ENCODE results near the gene TDP2. TPM values are rescaled to one million over a fixed set of nuclear protein-coding genes. Genes with fewer than 3 reads are reported as not detected.

Gene TDP2
- total RNA-seq, 6 experiments from 2014 or later: 20.4 to 33.2 (median 24.0) TPM

DNA sequence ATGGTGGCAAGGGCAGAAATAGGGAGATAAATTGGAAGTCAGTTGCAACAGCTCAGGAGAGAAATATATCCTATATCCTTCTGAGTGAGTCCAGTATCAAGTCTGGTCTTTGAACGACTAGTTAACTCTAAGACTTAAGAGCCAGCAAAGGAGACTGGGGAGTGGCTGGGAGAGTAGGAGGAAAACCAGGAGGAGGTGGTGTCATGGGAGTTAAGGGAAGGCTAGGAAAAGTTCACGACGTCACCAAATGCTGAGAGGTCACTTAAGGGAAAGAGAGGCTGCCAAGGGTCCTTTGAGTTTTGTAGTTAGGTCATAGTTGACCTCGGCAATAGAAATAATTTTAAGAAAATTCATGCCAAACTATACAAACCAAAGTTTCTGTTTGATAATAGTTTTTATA, 25.3 kb upstream of the TDP2 start:
- 37% methylated on average over 4 of the region's 4 CpGs for WGBS (ENCODE audit: insufficient coverage, low coverage, low lambda C conversion rate, missing lambda C conversion rate)

DNA sequence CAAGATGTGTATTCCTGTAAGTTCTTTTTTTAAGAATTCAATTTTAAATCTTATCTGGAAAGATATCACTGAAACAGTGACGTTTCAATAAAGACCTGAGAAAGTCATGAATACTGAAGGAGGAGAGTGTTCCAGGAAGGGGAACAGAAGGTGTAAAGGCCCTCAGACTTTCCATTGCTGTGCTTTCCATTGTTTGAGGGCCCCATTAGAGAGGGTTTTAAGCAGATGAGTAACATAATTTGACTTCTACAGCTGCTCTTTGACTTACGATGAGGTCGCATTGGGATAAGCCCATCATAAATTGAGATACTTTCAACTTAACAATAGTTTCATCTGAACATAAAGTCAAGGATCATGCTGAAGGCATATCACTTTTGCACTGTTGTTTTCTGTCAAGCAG, 24.9 kb upstream of the TDP2 start:
- no peak for DNase-seq
- Histone ChIP-seq H3K27me3 (no peaks in the 10 kb centered on the region), H3K4me3 (no peak overlapping the region), H3K9me3 (no peaks in the 10 kb centered on the region), H3K27ac (no peak overlapping the region), H3K4me1 (peaks cover 0 to 16% (median 8%) of the 10 kb centered on the region in 4 donors), H3K36me3 (peaks cover 0 to 9% (median 0%) of the 10 kb centered on the region in 4 donors)
- TF ChIP-seq, protein P1, sequence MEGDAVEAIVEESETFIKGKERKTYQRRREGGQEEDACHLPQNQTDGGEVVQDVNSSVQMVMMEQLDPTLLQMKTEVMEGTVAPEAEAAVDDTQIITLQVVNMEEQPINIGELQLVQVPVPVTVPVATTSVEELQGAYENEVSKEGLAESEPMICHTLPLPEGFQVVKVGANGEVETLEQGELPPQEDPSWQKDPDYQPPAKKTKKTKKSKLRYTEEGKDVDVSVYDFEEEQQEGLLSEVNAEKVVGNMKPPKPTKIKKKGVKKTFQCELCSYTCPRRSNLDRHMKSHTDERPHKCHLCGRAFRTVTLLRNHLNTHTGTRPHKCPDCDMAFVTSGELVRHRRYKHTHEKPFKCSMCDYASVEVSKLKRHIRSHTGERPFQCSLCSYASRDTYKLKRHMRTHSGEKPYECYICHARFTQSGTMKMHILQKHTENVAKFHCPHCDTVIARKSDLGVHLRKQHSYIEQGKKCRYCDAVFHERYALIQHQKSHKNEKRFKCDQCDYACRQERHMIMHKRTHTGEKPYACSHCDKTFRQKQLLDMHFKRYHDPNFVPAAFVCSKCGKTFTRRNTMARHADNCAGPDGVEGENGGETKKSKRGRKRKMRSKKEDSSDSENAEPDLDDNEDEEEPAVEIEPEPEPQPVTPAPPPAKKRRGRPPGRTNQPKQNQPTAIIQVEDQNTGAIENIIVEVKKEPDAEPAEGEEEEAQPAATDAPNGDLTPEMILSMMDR (IDR thresholded peaks at IDR 0.05): no peak
- no peak for TF ChIP-seq POLR2A (IDR thresholded peaks at IDR 0.05)
- whole genome bisulfite sequencing (ENCODE audit: insufficient coverage, low coverage, low lambda C conversion rate, missing lambda C conversion rate): 80% methylated on average over 3 of the region's 3 CpGs
- intact Hi-C loops (cut with DNase I): loop anchor here (5.0 to 10.0 kb wide), 2 partner anchors 107 to 109 kb away; no protein-coding TSS in a partner anchor
- no peak for ATAC-seq

More for the DNA sequence above, 25.3 kb upstream of the TDP2 start:
- TF ChIP-seq, protein P1 (IDR thresholded peaks at IDR 0.05): no peak
- TF ChIP-seq POLR2A (IDR thresholded peaks at IDR 0.05): no peak
- Histone ChIP-seq H3K9me3 (no peaks in the 10 kb centered on the region), H3K27ac (no peak overlapping the region), H3K4me1 (peaks cover 0 to 16% (median 8%) of the 10 kb centered on the region in 4 donors), H3K27me3 (no peaks in the 10 kb centered on the region), H3K36me3 (peaks cover 0 to 9% (median 0%) of the 10 kb centered on the region in 4 donors), H3K4me3 (no peak overlapping the region)
- intact Hi-C loops (cut with DNase I): loop anchor here (5.0 to 10.0 kb wide), 2 partner anchors 107 to 110 kb away; no protein-coding TSS in a partner anchor
- DNase-seq: no peak
- no peak for ATAC-seq

DNA sequence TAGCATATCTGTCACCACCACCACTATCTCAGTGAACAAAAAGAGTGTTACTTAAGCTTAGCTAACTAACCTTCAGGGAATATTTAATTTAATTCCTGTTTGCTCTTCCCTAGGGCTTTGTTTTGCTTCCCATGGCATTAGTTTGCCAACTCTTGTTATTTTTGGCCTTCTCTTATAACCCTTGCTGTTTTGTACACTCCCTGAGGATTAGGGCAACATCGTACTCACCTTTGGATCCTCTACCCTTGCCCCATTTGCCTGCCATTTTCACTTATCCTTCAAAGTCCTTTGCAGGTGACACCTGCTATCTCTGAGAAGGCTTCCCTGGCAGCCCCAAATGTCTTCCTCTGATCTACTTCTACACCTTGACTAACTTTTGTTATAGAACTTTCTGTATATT, 23.9 kb upstream of the TDP2 start:
- ATAC-seq: peak; percentile 62 to 84 (median 75)
- no peak for DNase-seq
- intact Hi-C loops (cut with DNase I): loop anchor here (5.0 to 10.0 kb wide), 2 partner anchors 106 to 108 kb away; no protein-coding TSS in a partner anchor
- H3K36me3 ChIP-seq: peaks cover 0 to 9% (median 0%) of the 10 kb centered on the region in 4 donors
- TF ChIP-seq POLR2A (IDR thresholded peaks at IDR 0.05): no peak
- TF ChIP-seq, protein P1 (IDR thresholded peaks at IDR 0.05): no peak
- H3K4me3 ChIP-seq: no peak overlapping the region
- peaks cover 0 to 16% (median 8%) of the 10 kb centered on the region in 4 donors for H3K4me1 ChIP-seq
- WGBS (ENCODE audit: insufficient coverage, low coverage, low lambda C conversion rate, missing lambda C conversion rate): 27% methylated on average over 1 of the region's 1 CpG
- no peaks in the 10 kb centered on the region for H3K27me3 ChIP-seq
- H3K9me3 ChIP-seq: no peaks in the 10 kb centered on the region
- H3K27ac ChIP-seq: no peak overlapping the region

DNA sequence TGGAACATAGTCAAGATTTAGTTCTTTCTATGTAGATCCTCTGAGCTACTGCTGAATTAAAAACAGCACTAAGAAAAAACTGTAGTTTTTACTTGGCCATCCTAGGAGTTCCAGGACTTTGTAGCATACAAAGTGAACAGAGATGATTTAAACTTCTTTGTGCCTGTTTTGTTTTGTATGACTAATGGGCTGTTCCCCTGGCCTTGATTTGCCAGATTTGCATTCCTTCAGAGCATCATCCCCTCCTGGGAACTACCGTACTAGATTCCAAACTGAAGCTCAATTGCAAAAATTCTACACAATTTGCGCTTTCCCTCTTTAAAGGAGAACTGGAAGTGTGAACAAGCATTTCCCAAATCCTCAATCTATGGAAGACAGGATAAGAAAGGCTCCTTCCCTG, 23.3 kb upstream of the TDP2 start:
- Histone ChIP-seq H3K27ac (peak overlapping the region in 1 of 3 donors; percentile 16), H3K36me3 (peaks cover 0 to 9% (median 0%) of the 10 kb centered on the region in 4 donors), H3K27me3 (no peaks in the 10 kb centered on the region), H3K4me3 (no peak overlapping the region), H3K4me1 (peaks cover 0 to 16% (median 8%) of the 10 kb centered on the region in 4 donors), H3K9me3 (no peaks in the 10 kb centered on the region)
- no peak for TF ChIP-seq POLR2A (IDR thresholded peaks at IDR 0.05)
- TF ChIP-seq, protein P1 (IDR thresholded peaks at IDR 0.05): no peak
- ATAC-seq (no peak), DNase-seq (no peak)
- whole genome bisulfite sequencing (ENCODE audit: insufficient coverage, low coverage, low lambda C conversion rate, missing lambda C conversion rate): 100% methylated on average over 1 of the region's 2 CpGs
- intact Hi-C loops (cut with DNase I): loop anchor here (5.0 to 10.0 kb wide), 2 partner anchors 105 to 108 kb away; no protein-coding TSS in a partner anchor

Data from right lobe of liver (tissue), 6 donors.